GM19239 (cell line): ENCODE results near the gene TMEM121.
"Not testable (repeated sequence)": the region's sequence is repeated elsewhere in the genome, so short reads cannot be mapped to it uniquely, and the experiment has no call there.

Experiments
- DNase-seq: peaks from one replicate; pipeline ENCODE4 v3.0.0; 2011; ENCODE audit warnings: low spot score; ENCODE audit not compliant: insufficient read length
- FAIRE-seq: peaks from 2 replicates; lab custom pipeline; 2011; peaks lifted over from hg19 to GRCh38; lab: Jason Lieb, UNC

Gene TMEM121

DNA sequence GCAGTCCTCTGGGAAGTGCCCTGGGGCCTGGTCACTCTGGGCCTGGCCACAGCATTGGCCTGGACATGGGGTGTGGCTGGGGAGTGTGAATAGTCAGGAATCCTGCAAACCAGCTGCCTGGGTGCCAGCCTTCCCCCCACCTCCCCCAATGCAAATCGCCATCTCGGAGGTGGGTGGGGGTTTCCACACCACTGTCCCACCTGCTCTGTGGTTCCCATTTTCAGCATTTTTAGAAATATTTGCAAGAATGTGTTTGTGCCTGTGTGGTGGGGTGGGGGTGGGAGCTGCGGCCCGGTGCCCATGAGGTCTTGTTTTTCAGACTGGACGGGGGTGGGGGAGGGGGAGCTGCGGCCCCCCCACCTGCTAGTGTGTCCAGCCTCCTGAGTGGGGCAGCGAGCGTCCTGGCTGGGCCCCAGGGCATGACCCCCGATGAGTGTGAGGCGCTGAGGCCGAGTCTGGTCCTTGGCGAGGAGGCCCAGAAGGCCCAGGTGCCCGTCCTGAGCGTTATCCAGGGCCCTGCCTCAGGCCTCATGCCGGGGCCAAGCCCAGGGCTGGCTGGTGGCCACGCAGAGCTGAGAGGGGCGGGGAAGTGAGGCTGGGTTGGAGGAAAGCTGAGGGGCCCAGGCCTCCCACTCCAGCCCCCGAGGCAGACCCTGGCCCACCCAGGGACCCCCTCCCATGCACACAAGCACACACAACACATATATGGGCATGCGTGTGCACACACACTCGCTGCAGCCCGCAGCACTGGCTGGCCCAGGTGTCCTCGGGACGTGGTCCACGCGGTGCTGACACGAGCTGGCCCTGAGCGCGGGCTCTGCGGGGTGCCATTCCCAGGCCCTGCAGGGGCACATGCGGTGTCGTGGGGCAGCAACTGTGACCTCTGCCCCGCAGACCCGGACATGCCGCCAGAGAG, 40.1 kb downstream of the TMEM121 start:
- DNase-seq = not testable (repeated sequence)
- FAIRE-seq = peak; percentile 100

- DNase-seq = not testable (repeated sequence)
- peak; percentile 74 for FAIRE-seq
Measured at GRCh38 chr14:105567164-105568103, 41.1 kb downstream of the TMEM121 start.

- DNase-seq = not testable (repeated sequence)
- peak; percentile 68 for FAIRE-seq
Measured at GRCh38 chr14:105568140-105568843, 41.9 kb downstream of the TMEM121 start.

- FAIRE-seq = no peak
- no peak for DNase-seq
Measured at GRCh38 chr14:105568859-105569766, 42.7 kb downstream of the TMEM121 start.

DNA sequence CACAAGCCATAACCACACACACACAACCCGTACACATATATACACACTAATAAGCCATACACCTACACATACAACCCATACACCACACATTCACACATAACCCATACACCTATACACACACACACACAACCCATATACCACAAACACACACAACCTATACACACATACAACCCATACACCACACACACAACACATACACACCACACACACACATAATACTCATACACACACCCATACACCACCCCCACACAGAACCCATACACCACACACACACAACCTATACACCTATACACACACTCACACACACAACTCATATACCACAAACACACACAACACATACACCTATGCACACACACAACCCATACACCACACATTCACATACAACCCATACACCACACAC, 44.1 kb downstream of the TMEM121 start:
- DNase-seq = no peak
- no peak for FAIRE-seq

DNA sequence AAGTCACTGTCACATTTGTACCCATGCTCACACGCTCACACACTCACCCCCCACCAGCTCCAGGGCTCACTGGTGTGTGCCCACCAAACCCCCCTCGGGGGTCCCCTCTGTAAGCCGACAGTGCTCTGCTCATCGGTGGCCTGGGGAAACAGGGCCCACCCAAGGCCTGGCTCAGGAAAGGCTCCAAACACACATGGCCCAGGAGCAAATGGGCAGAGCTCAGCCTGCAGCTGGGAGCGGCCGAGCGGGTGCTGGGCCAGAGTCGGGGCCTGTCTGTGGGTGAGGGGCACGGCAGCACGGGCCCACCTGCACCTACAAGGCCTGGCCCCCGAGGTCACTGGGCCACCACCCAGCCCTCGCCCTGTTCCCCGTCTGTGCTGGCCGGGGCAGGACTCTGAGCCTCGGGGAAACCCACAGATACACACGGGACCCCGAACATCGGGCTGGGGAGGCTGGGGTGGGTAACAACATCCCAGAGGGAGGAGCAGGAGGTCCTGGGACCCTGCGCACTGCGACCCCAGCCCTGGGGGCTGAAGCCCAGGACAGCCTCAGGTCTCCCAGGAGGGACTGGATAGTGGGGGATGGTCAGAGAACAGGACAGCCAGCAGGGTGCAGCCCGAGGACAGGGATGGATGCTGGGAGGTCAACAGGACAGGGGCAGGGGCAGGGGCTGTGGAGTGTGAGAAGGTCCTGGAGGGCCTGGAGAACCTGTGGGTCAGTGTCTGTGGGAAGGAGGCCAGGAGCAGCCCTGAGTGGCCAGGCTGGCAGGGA, 45.0 kb downstream of the TMEM121 start:
- not testable (repeated sequence) for FAIRE-seq, DNase-seq

GRCh38 chr14:105572063-105572462, 45.7 kb downstream of the TMEM121 start:
- FAIRE-seq, DNase-seq: not testable (repeated sequence)

DNA sequence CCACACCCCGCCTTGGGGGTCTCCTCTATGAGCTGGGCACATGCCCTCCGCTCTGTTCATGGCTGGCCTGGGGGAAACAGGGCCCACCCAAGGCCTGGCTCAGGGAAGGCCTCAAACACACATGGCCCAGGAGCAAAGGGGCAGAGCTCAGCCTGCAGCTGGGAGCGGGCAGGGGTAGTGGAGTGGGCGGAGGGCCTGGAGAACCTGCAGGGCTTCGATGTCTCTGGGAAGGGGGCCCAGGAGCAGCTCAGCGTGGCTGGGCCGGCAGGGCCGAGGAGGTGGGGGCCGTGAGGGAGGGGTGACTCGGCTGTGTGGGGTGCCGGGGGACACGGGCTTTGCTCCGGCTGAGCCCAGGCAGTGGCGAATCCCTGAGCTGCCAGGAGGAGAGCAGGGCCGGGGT, 47.5 kb downstream of the TMEM121 start:
- FAIRE-seq, DNase-seq: not testable (repeated sequence)

- DNase-seq, FAIRE-seq: not testable (repeated sequence)
Measured at GRCh38 chr14:105574411-105574810, 48.0 kb downstream of the TMEM121 start.

DNA sequence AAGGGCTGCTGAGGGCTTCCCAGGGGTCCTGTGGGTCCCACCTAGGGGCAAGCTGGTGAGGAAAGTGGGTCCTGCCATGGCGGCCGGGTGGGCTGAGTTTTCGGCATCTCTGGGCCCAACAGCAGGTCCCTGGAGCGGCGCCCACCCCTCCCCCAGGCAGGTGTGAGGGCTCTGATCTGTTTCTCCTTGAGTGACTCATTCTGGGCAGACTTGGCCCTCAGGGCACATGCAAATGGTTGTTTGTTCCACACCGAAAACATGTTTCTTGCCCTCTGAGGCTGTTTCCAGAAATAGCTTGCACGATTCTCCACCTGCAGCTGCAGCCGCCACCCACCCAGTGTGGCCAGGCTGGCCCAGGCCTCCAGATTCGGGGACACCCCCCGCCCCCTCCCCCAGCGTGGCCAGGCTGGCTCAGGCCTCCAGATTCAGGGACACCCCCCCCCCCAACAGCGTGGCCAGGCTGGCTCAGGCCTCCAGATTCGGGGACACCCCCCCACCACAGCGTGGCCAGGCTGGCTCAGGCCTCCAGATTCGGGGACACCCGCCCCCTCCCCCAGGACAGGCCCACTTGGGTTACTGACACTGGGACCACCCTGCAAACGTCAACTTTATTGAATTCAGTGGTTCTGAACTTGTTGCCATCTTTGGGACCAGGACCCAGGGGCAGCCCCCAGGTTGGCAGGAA, 48.8 kb downstream of the TMEM121 start:
- not testable (repeated sequence) for DNase-seq
- FAIRE-seq = peak; percentile 100

DNA sequence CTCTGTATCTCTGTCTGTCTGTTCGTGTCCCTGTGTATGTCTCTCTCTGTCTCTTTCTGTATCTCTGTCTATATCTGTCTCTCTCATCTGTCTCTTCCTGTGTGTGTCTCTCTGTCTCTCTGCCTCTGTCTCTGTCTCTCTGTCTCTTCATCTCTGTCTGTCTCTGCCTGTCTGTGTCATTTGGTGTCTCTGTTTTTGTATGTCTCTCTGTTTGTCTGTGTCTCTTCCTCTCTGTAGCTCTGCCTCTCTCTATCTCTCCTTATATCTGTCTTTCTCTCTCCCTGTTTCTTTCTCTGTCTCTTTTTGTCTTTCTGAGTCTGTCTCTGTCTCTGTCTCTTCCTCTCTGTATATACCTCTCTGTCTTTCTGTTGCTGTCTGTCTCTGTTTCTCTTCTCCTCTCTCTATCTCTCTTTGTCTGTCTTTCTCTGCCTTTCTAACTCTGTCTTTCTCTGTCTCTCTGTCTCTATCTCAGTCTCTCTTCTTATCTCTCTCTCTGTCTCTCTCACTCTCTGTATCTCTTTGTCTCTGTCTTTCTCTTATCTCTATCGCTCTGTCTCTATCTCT, 50.2 kb downstream of the TMEM121 start:
- no peak for FAIRE-seq
- DNase-seq = no peak

GRCh38 chr14:105577314-105577861, 51.0 kb downstream of the TMEM121 start:
- DNase-seq = no peak

DNA sequence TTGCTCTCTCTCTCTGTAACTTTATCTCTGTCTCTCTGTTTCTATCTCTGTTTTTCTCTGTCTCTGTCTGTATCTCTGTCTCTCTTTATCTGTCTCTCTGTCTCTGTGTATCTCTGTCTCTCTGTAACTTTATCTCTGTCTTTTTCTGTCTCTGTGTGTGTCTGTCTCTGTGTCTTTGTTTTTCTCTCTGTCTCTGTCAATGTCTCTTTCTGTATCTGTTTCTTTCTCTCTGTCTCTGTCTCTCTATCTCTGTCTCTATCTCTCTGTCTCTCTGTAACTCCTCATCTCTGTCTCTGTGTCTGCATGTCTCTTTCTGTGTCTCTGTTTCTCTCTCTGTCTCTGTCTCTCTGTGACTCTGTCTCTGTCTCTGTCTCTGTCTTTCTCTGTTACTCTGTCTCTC, 51.7 kb downstream of the TMEM121 start:
- FAIRE-seq = peak; percentile 62
- DNase-seq = no peak

More at GRCh38 chr14:105577314-105577861, 51.0 kb downstream of the TMEM121 start:
- peak; percentile 4 for FAIRE-seq

- not testable (repeated sequence) for DNase-seq, FAIRE-seq
Measured at GRCh38 chr14:105579221-105579620, 52.8 kb downstream of the TMEM121 start.
